ENCODE data around the gene SNTG2. TPM values are rescaled to one million over a fixed set of nuclear protein-coding genes. Genes with fewer than 3 reads are reported as not detected.

Gene SNTG2
- total RNA-seq, 3 donors from 2014 or later (not counting 1 experiment from before 2014, with no cell fraction given): not detected

DNA sequence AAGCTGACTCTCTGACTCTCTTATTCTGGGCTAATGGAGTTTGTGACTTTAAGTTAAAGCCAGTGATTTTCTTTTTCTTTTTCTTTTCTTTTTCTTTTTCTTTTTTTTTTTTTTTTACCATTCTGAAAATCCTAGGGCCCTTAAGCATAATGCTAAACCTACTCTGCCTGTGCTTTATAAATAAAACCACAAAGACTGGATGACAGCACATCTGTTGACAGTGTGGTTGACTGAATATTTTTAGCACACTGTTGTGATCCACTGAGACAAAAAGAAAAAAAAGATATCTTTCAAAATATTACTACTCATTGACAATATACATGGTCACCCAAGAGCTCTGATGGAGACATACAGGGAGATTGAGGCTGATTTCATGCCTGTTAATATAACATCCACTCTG lies 121.6 kb downstream of the SNTG2 start:
- H3K4me1 Mint-ChIP-seq: no peaks in the 10 kb centered on the region
- H3K9me3 Mint-ChIP-seq: no peaks in the 10 kb centered on the region
- Histone ChIP-seq H3K27ac (ENCODE audit: low read length) (no peak overlapping the region), H3K4me1 (ENCODE audit: control insufficient read depth, insufficient read depth, low read length) (no peaks in the 10 kb centered on the region), H3K27me3 (ENCODE audit: control insufficient read depth, insufficient read depth, low read length) (no peaks in the 10 kb centered on the region), H3K36me3 (ENCODE audit: control insufficient read depth, insufficient read depth, low read length) (no peaks in the 10 kb centered on the region), H3K4me3 (ENCODE audit: low read length) (no peak overlapping the region), H3K9me3 (ENCODE audit: control insufficient read depth, insufficient read depth, low read length) (no peaks in the 10 kb centered on the region)
- no peak for DNase-seq
- H3K27ac Mint-ChIP-seq: no peak overlapping the region
- TF ChIP-seq CTCF (IDR thresholded peaks at IDR 0.05): no peak
- intact Hi-C loops (cut with micrococcal nuclease): no loop called here
- ATAC-seq: no peak
- H3K36me3 Mint-ChIP-seq: no peaks in the 10 kb centered on the region
- peaks cover 5 to 31% of the 10 kb centered on the region in 2 donors for H3K27me3 Mint-ChIP-seq (ENCODE audit: low read depth in 2 of 2)
- no peak overlapping the region for H3K4me3 Mint-ChIP-seq

- Mint-ChIP-seq H3K36me3 (no peaks in the 10 kb centered on the region), H3K9me3 (no peaks in the 10 kb centered on the region), H3K27ac (no peak overlapping the region), H3K4me1 (no peaks in the 10 kb centered on the region), H3K4me3 (no peak overlapping the region), H3K27me3 (ENCODE audit: low read depth in 2 of 2) (peaks cover 12 to 21% of the 10 kb centered on the region in 2 donors)
- Histone ChIP-seq H3K36me3 (ENCODE audit: control insufficient read depth, insufficient read depth, low read length) (no peaks in the 10 kb centered on the region), H3K27ac (ENCODE audit: low read length) (no peak overlapping the region), H3K4me1 (ENCODE audit: control insufficient read depth, insufficient read depth, low read length) (no peaks in the 10 kb centered on the region), H3K4me3 (ENCODE audit: low read length) (no peak overlapping the region), H3K27me3 (ENCODE audit: control insufficient read depth, insufficient read depth, low read length) (no peaks in the 10 kb centered on the region), H3K9me3 (ENCODE audit: control insufficient read depth, insufficient read depth, low read length) (no peaks in the 10 kb centered on the region)
- WGBS (ENCODE audit: insufficient coverage): 92% methylated on average over 9 of the region's 9 CpGs
- ATAC-seq (no peak), DNase-seq (no peak)
- TF ChIP-seq CTCF (IDR thresholded peaks at IDR 0.05): no peak
- intact Hi-C loops (cut with micrococcal nuclease): no loop called here
These were observed 127.3 kb downstream of the SNTG2 start for GRCh38 chr2:1077911-1078310.

- 89% methylated on average over 10 of the region's 10 CpGs for WGBS (ENCODE audit: insufficient coverage)
- Histone ChIP-seq H3K36me3 (ENCODE audit: control insufficient read depth, insufficient read depth, low read length) (no peaks in the 10 kb centered on the region), H3K4me1 (ENCODE audit: control insufficient read depth, insufficient read depth, low read length) (no peaks in the 10 kb centered on the region), H3K27ac (ENCODE audit: low read length) (no peak overlapping the region), H3K27me3 (ENCODE audit: control insufficient read depth, insufficient read depth, low read length) (no peaks in the 10 kb centered on the region), H3K9me3 (ENCODE audit: control insufficient read depth, insufficient read depth, low read length) (no peaks in the 10 kb centered on the region), H3K4me3 (ENCODE audit: low read length) (no peak overlapping the region)
- no peaks in the 10 kb centered on the region for H3K9me3 Mint-ChIP-seq
- no peak overlapping the region for H3K4me3 Mint-ChIP-seq
- TF ChIP-seq CTCF (IDR thresholded peaks at IDR 0.05): no peak
- peaks cover 12 to 21% of the 10 kb centered on the region in 2 donors for H3K27me3 Mint-ChIP-seq (ENCODE audit: low read depth in 2 of 2)
- no peaks in the 10 kb centered on the region for H3K36me3 Mint-ChIP-seq
- no peak for DNase-seq
- no peak for ATAC-seq
- H3K27ac Mint-ChIP-seq: no peak overlapping the region
- H3K4me1 Mint-ChIP-seq: no peaks in the 10 kb centered on the region
- intact Hi-C loops (cut with micrococcal nuclease): no loop called here
These were observed 127.7 kb downstream of the SNTG2 start for GRCh38 chr2:1078326-1078725.

Measured in natural killer cell (primary cell).